Measurements from ENCODE around the gene RNF224. TPM values are rescaled to one million over a fixed set of nuclear protein-coding genes. Genes with fewer than 3 reads are reported as not detected.

The RNF224 gene
- total and polyA plus RNA-seq, 2 of the 13 experiments (the other 11 are each of a cell fraction or from before 2014, with no cell fraction given) = 0.09 TPM; not detected in 1

- ATAC-seq (no peak), DNase-seq (ENCODE audit: low spot score) (no peak), FAIRE-seq (no peak)
- no peaks in the 10 kb centered on the region for H3K36me3 ChIP-seq (replicated peaks in 1 of 2; ENCODE audit: control insufficient read depth in 1 of 2, insufficient read depth in 2 of 2, low read length in 2 of 2)
- intact Hi-C loops (cut with micrococcal nuclease; ENCODE audit: unreplicated experiment) (no loop called here), in situ Hi-C loops (cut with HindIII; ENCODE audit: extremely low pct_ligation_motif_present, low pct_unique_long_range_greater_than_20kb) (no loop called here)
- no peaks in the 10 kb centered on the region for H3K27me3 ChIP-seq (ENCODE audit: control insufficient read depth in 1 of 2, insufficient read depth in 2 of 2, low read length in 2 of 2)
- peak within 1 kb of the TSS; percentile 65 for H3K9ac ChIP-seq (ENCODE audit: insufficient read depth, low read depth, low read length)
- BruUV-seq (replicated peaks) = no TSS peak
- WGBS (ENCODE audit: low lambda C conversion rate) = 43% methylated on average over 3 of the region's 14 CpGs
- H4K20me1 ChIP-seq (ENCODE audit: insufficient read depth, low read length) = no peaks in the 10 kb centered on the region
- peak within 1 kb of the TSS; percentile 96 for H3K4me2 ChIP-seq (ENCODE audit: low read depth, low read length)
- CTCF ChIA-PET (ENCODE audit: low intra/inter-chr PET ratio, low total read pairs) = no interaction called here
- peaks cover 72% of the 10 kb centered on the region for H3K4me1 ChIP-seq (ENCODE audit: insufficient read depth, low read length)
- H3K27ac ChIP-seq (ENCODE audit: extremely low read length, insufficient read depth, low read length) = peak within 1 kb of the TSS; percentile 75
- H2AFZ ChIP-seq (ENCODE audit: low read length) = no peak within 1 kb of the TSS
- peaks cover 4% of the 10 kb centered on the region for H3K79me2 ChIP-seq (ENCODE audit: insufficient read depth, low read length)
- POLR2A ChIA-PET = interaction anchor here (1.0 to 2.7 kb wide), 5 partner anchors 10 to 80 kb away, joined by 3 to 16 read pairs (median 7); partner anchors contain the start of genes TPRN and TUBB4B
- H3K9me3 ChIP-seq (ENCODE audit: low read length) = no peaks in the 10 kb centered on the region
- peak within 1 kb of the TSS; percentile 53 to 72 (median 62) for H3K4me3 ChIP-seq (replicated peaks in 1 of 3; ENCODE audit: insufficient read depth in 1 of 3, low read depth in 2 of 3, low read length in 3 of 3)
- TF ChIP-seq ZNF124 (CRISPR knock-in tag; IDR thresholded peaks at IDR 0.05) (no peak), ZBTB44 (CRISPR knock-in tag; IDR thresholded peaks at IDR 0.05) (no peak), KDM5B (CRISPR knock-in tag; IDR thresholded peaks at IDR 0.05; ENCODE audit: borderline replicate concordance) (no peak), ZNF841 (CRISPR knock-in tag; IDR thresholded peaks at IDR 0.05; ENCODE audit: borderline replicate concordance) (no peak), PAX8 (CRISPR knock-in tag; IDR thresholded peaks at IDR 0.05; ENCODE audit: borderline replicate concordance) (0 out of 2 replicates have a peak, but pooled peaks have one; percentile 10), ZBTB40 (IDR thresholded peaks at IDR 0.05) (no peak), ZBTB40 (CRISPR knock-in tag; IDR thresholded peaks at IDR 0.05) (no peak), CBX2 (IDR thresholded peaks at IDR 0.05; ENCODE audit: low read depth, low read length) (no peak), CBX2 (CRISPR knock-in tag; IDR thresholded peaks at IDR 0.05; ENCODE audit: low read depth) (no peak), TIGD3 (CRISPR knock-in tag; IDR thresholded peaks at IDR 0.05; ENCODE audit: borderline replicate concordance) (no peak), BCL6 (CRISPR knock-in tag; IDR thresholded peaks at IDR 0.05) (no peak)
These were observed 3.5 kb downstream of the RNF224 start, which contains the start of gene SLC34A3 for GRCh38 chr9:137230705-137231371. Gene SLC34A3, plus strand, starts transcription at chr9:137230901. Its CDS starts 802 bp downstream, at chr9:137231703.
